Activated CD4-positive, alpha-beta T cell treated with anti-CD3 and anti-CD28 coated beads, Interleukin-2, Interleukin-4, amounts not matched to agents 100 ng/mL and 50 ng/mL, durations not matched to agents 16 hours and 8 hours (primary cell): Measurements from ENCODE around the gene WFS1.

Experiments used
- DNase-seq: peaks from one replicate; pipeline ENCODE4 v3.0.0-alpha.2; 2020; ENCODE audit warnings: low spot score

WFS1 gene

GRCh38 chr4:6269616-6270511, at the start of gene WFS1:
WFS1 (plus strand) TSS chr4:6269850; CDS start chr4:6277456, 7,606 bp downstream.
- peak; percentile 98 for DNase-seq

- no peak for DNase-seq
Measured at GRCh38 chr4:6221301-6221850, 48.3 kb upstream of the WFS1 start.

- no peak for DNase-seq
Measured at GRCh38 chr4:6221851-6222760, 47.5 kb upstream of the WFS1 start.

- no peak for DNase-seq
Measured at GRCh38 chr4:6222761-6223292, 46.8 kb upstream of the WFS1 start.

- no peak for DNase-seq
Measured at GRCh38 chr4:6224735-6225134, 44.9 kb upstream of the WFS1 start.

- DNase-seq, result no peak
Measured at GRCh38 chr4:6225469-6225868, 44.2 kb upstream of the WFS1 start.

- no peak for DNase-seq
Measured at GRCh38 chr4:6226506-6226905, 43.1 kb upstream of the WFS1 start.

GRCh38 chr4:6227412-6228157, 42.1 kb upstream of the WFS1 start:
- DNase-seq, result no peak

GRCh38 chr4:6228158-6229067, 41.2 kb upstream of the WFS1 start:
- DNase-seq, result no peak

- no peak for DNase-seq
Measured at GRCh38 chr4:6229095-6229494, 40.6 kb upstream of the WFS1 start.

- no peak for DNase-seq
Measured at GRCh38 chr4:6229671-6230501, 39.8 kb upstream of the WFS1 start.

GRCh38 chr4:6230502-6230785, 39.2 kb upstream of the WFS1 start:
- no peak for DNase-seq

GRCh38 chr4:6230827-6231662, 38.6 kb upstream of the WFS1 start:
- no peak for DNase-seq

GRCh38 chr4:6231663-6232165, 37.9 kb upstream of the WFS1 start:
- no peak for DNase-seq

GRCh38 chr4:6232836-6233785, 36.5 kb upstream of the WFS1 start:
- no peak for DNase-seq

GRCh38 chr4:6233929-6234328, 35.7 kb upstream of the WFS1 start:
- no peak for DNase-seq

- DNase-seq, result no peak
Measured at GRCh38 chr4:6235012-6235411, 34.6 kb upstream of the WFS1 start.
